A673 (cell line): ENCODE data around the gene CDH10. TPM values are rescaled to one million over a fixed set of nuclear protein-coding genes. Genes with fewer than 3 reads are reported as not detected.

Experiments
- BruUV-seq: library from RNA; stranded (reverse); fragments of 400-500 nt; replicated peaks from 2 replicates; lab custom pipeline; 2021; lab: Mats Ljungman, UMichigan
- CTCF ChIA-PET: fragments of 300-600 bp; sonication (Branson Sonifier 250); formaldehyde crosslinking; loops from one replicate; lab custom pipeline; 2022; ENCODE audit warnings: antibody characterized with exemption; lab: Charles Lee
- POLR2A ChIA-PET: fragments of 300-600 bp; sonication (Branson Sonifier 250); formaldehyde crosslinking; loops from one replicate; lab custom pipeline; 2022; ENCODE audit warnings: antibody characterized with exemption; ENCODE audit not compliant: low non-redundant PET; lab: Charles Lee
- DNase-seq: peaks from one replicate; pipeline ENCODE4 v3.0.0-alpha.2; 2015; ENCODE audit warnings: low spot score
- H3K27ac ChIP-seq: fragments of 200-600 bp; sonication (generic); 2 replicates; pipeline ENCODE4 v1.5.1; 2016; ENCODE audit warnings: mixed run types, low read depth, mild to moderate bottlenecking, mixed read lengths, antibody characterized with exemption, low read length; ENCODE audit not compliant: poor library complexity, severe bottlenecking
- H3K27me3 ChIP-seq: fragments of 200-600 bp; sonication (generic); replicated peaks from 2 replicates; pipeline ENCODE4 v1.6.1; 2017; ENCODE audit warnings: mixed run types, low read depth, mild to moderate bottlenecking, mixed read lengths, antibody characterized with exemption, low read length; ENCODE audit not compliant: insufficient read depth, poor library complexity
- H3K36me3 ChIP-seq: fragments of 200-600 bp; sonication (generic); 2 replicates; pipeline ENCODE4 v1.6.1; 2016; ENCODE audit warnings: mixed run types, mild to moderate bottlenecking, mixed read lengths, antibody characterized with exemption, low read length; ENCODE audit not compliant: insufficient read depth, poor library complexity, severe bottlenecking
- H3K4me1 ChIP-seq: fragments of 200-600 bp; sonication (generic); 2 replicates; pipeline ENCODE4 v1.6.1; 2017; ENCODE audit warnings: mixed run types, mild to moderate bottlenecking, mixed read lengths, antibody characterized with exemption, low read length; ENCODE audit not compliant: insufficient read depth, poor library complexity, severe bottlenecking
- H3K4me3 ChIP-seq: fragments of 200-600 bp; sonication (generic); 2 replicates; pipeline ENCODE4 v1.5.1; 2016; ENCODE audit warnings: low read depth, mixed run types, mild to moderate bottlenecking, mixed read lengths, low read length; ENCODE audit not compliant: poor library complexity, severe bottlenecking
- H3K9me3 ChIP-seq: fragments of 200-600 bp; sonication (generic); 2 replicates; pipeline ENCODE4 v1.6.1; 2016; ENCODE audit warnings: mixed run types, low read depth, mild to moderate bottlenecking, mixed read lengths, antibody characterized with exemption, low read length; ENCODE audit not compliant: poor library complexity, severe bottlenecking
- CTCF ChIP-seq: fragments of 300-800, 200-600 bp; sonication (generic); conservative IDR thresholded peaks from 2 replicates; pipeline ENCODE4 v1.5.1; 2017; ENCODE audit warnings: low read depth, mild to moderate bottlenecking, antibody characterized with exemption, low read length, moderate library complexity, mixed read lengths
- EZH2 ChIP-seq: fragments of 200-600 bp; sonication (generic); IDR thresholded peaks from 2 replicates; pipeline ENCODE4 v1.6.1; 2017; ENCODE audit warnings: borderline replicate concordance, low read depth, mild to moderate bottlenecking, mixed read lengths, antibody characterized with exemption, low read length; ENCODE audit not compliant: poor library complexity, severe bottlenecking
- intact Hi-C: fragments of 100-400 bp; cut with micrococcal nuclease; formaldehyde crosslinking; loops from one replicate; pipeline ENCODE4 v1.10.0; 2022; ENCODE audit not compliant: unreplicated experiment
- total RNA-seq: library from RNA; stranded (reverse); gene quantifications from 2 replicates; pipeline ENCODE4 v1.2.3, GENCODE V29; 2021

Gene CDH10
- total RNA-seq, 1 experiment from 2014 or later = 1.2 TPM

- Histone ChIP-seq H3K36me3 (no peaks in the 10 kb centered on the region), H3K4me3 (no peak overlapping the region), H3K9me3 (no peaks in the 10 kb centered on the region), H3K27ac (no peak overlapping the region), H3K4me1 (peaks cover 4% of the 10 kb centered on the region), H3K27me3 (no peaks in the 10 kb centered on the region)
- intact Hi-C loops = no loop called here
- POLR2A ChIA-PET = no interaction called here
- TF ChIP-seq CTCF = no peak
- no peak for TF ChIP-seq EZH2
- CTCF ChIA-PET = no interaction called here
- no TSS peak for BruUV-seq
- DNase-seq = no peak
Measured at GRCh38 chr5:24530906-24531305, 113.9 kb downstream of the CDH10 start.

- Histone ChIP-seq H3K27ac (peak overlapping the region; percentile 32), H3K36me3 (no peaks in the 10 kb centered on the region), H3K4me3 (peak overlapping the region; percentile 13), H3K9me3 (no peaks in the 10 kb centered on the region), H3K4me1 (peaks cover 20% of the 10 kb centered on the region), H3K27me3 (no peaks in the 10 kb centered on the region)
- POLR2A ChIA-PET = no interaction called here
- peak; percentile 49 for DNase-seq
- CTCF ChIA-PET = no interaction called here
- intact Hi-C loops = no loop called here
- no TSS peak for BruUV-seq
- TF ChIP-seq EZH2 = no peak
- TF ChIP-seq CTCF = no peak
Measured at GRCh38 chr5:24525414-24525813, 119.4 kb downstream of the CDH10 start.

- H3K36me3 ChIP-seq = no peaks in the 10 kb centered on the region
- H3K9me3 ChIP-seq = no peaks in the 10 kb centered on the region
- DNase-seq = no peak
- no peak overlapping the region for H3K4me3 ChIP-seq
- H3K27ac ChIP-seq = no peak overlapping the region
- no peaks in the 10 kb centered on the region for H3K4me1 ChIP-seq
- intact Hi-C loops = no loop called here
- TF ChIP-seq CTCF = no peak
- no peak for TF ChIP-seq EZH2
- ChIA-PET CTCF (no interaction called here), POLR2A (no interaction called here)
- no TSS peak for BruUV-seq
- no peaks in the 10 kb centered on the region for H3K27me3 ChIP-seq
Measured at GRCh38 chr5:24512423-24512822, 132.4 kb downstream of the CDH10 start.
